ENCODE measurements around the gene LSM7. TPM values are rescaled to one million over a fixed set of nuclear protein-coding genes. Genes with fewer than 3 reads are reported as not detected.

Gene LSM7
- total RNA-seq, 1 donor from 2014 or later = 55.9 TPM

- TF ChIP-seq CTCF (IDR thresholded peaks at IDR 0.05) = no peak
- DNase-seq (no peak), ATAC-seq (no peak)
- Histone ChIP-seq H3K9me3 (no peaks in the 10 kb centered on the region), H3K4me1 (peaks cover 31% of the 10 kb centered on the region), H3K4me3 (peak overlapping the region; percentile 73), H3K27ac (no peak overlapping the region), H3K27me3 (no peaks in the 10 kb centered on the region), H3K36me3 (peaks cover 12% of the 10 kb centered on the region)
- intact Hi-C loops (cut with DNase I) = no loop called here
Observed at GRCh38 chr19:2329501-2329916, 1.1 kb upstream of the LSM7 start.

GRCh38 chr19:2329149-2329478, 728 bp upstream of the LSM7 start:
- peaks cover 13% of the 10 kb centered on the region for H3K36me3 ChIP-seq
- ATAC-seq = no peak
- intact Hi-C loops (cut with DNase I) = no loop called here
- peak overlapping the region; percentile 73 for H3K4me3 ChIP-seq
- H3K27me3 ChIP-seq = no peaks in the 10 kb centered on the region
- H3K9me3 ChIP-seq = no peaks in the 10 kb centered on the region
- no peak for TF ChIP-seq CTCF (IDR thresholded peaks at IDR 0.05)
- H3K4me1 ChIP-seq = peaks cover 31% of the 10 kb centered on the region
- H3K27ac ChIP-seq = peak overlapping the region; percentile 74
- no peak for DNase-seq

GRCh38 chr19:2327773-2328400, 499 bp downstream of the LSM7 start:
- ATAC-seq = peak; percentile 71
- H3K4me1 ChIP-seq = peaks cover 31% of the 10 kb centered on the region

GRCh38 chr19:2326699-2327360, 1.6 kb downstream of the LSM7 start:
- ATAC-seq = no peak
- Histone ChIP-seq H3K9me3 (no peaks in the 10 kb centered on the region), H3K4me1 (peaks cover 26% of the 10 kb centered on the region), H3K27me3 (no peaks in the 10 kb centered on the region), H3K36me3 (peaks cover 29% of the 10 kb centered on the region), H3K27ac (no peak overlapping the region), H3K4me3 (peak overlapping the region; percentile 73)
- no peak for TF ChIP-seq CTCF (IDR thresholded peaks at IDR 0.05)
- DNase-seq = no peak
- intact Hi-C loops (cut with DNase I) = no loop called here

More at GRCh38 chr19:2327773-2328400, 499 bp downstream of the LSM7 start:
- intact Hi-C loops (cut with DNase I) = no loop called here
- no peaks in the 10 kb centered on the region for H3K9me3 ChIP-seq
- no peak for DNase-seq
- peak overlapping the region; percentile 73 for H3K4me3 ChIP-seq
- peaks cover 22% of the 10 kb centered on the region for H3K36me3 ChIP-seq
- TF ChIP-seq CTCF (IDR thresholded peaks at IDR 0.05) = no peak
- no peaks in the 10 kb centered on the region for H3K27me3 ChIP-seq
- H3K27ac ChIP-seq = peak overlapping the region; percentile 74

GRCh38 chr19:2325281-2326046, 2.9 kb downstream of the LSM7 start:
- ATAC-seq = no peak
- H3K9me3 ChIP-seq = no peaks in the 10 kb centered on the region
- H3K4me1 ChIP-seq = peaks cover 22% of the 10 kb centered on the region
- intact Hi-C loops (cut with DNase I) = no loop called here
- H3K27ac ChIP-seq = no peak overlapping the region
- no peak overlapping the region for H3K4me3 ChIP-seq
- H3K36me3 ChIP-seq = peaks cover 29% of the 10 kb centered on the region
- DNase-seq = no peak
- TF ChIP-seq CTCF (IDR thresholded peaks at IDR 0.05) = no peak
- no peaks in the 10 kb centered on the region for H3K27me3 ChIP-seq
